Measurements from ENCODE around the gene AOPEP. TPM values are rescaled to one million over a fixed set of nuclear protein-coding genes. Genes with fewer than 3 reads are reported as not detected.

The AOPEP gene
- total RNA-seq, 1 donor from 2014 or later = 92.3 TPM

DNA sequence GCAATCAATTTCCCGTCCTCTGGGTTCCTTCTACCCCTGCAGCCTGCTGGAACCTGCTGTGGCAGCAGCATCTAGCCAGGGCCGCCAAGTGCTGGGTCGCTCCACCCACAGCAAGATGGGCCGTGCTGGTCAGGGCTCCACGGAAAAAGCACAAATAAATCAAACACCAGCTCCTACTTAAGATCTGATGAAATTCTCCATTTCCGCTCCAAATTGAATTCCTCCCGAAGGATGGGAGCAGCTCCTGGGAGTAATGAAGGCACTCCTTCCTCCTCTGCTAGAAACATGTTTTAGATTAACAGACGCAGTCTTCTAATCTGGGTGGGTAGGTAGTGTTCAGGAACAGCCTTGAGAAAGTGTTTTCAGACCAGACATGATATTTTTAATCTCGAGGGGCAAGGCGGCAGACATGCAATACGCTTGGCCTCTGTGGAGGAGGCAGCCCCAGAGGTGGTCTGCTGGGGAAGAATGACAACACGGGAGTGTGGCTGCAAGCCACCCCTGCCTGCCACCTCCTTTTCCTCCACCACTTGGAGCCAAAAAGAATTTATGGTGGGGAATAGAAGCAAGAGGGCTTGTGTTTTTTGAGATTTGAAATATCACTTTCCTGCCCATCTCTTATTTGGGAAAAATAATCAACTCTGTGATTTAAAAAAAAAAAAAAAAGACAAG, 194.1 kb downstream of the AOPEP start:
- H3K4me1 Mint-ChIP-seq (ENCODE audit: low read depth) = peaks cover 85% of the 10 kb centered on the region
- H3K9me3 Mint-ChIP-seq (ENCODE audit: low read depth) = no peaks in the 10 kb centered on the region
- no peak for DNase-seq (ENCODE audit: low spot score)
- peaks cover 5% of the 10 kb centered on the region for H3K36me3 Mint-ChIP-seq (ENCODE audit: low read depth)
- peak overlapping the region; percentile 98 for H3K27ac Mint-ChIP-seq (ENCODE audit: unreplicated experiment)
- H3K27me3 Mint-ChIP-seq (ENCODE audit: low read depth) = no peaks in the 10 kb centered on the region
- peak overlapping the region; percentile 66 for H3K4me3 Mint-ChIP-seq (ENCODE audit: unreplicated experiment)
- TF ChIP-seq, protein P1, sequence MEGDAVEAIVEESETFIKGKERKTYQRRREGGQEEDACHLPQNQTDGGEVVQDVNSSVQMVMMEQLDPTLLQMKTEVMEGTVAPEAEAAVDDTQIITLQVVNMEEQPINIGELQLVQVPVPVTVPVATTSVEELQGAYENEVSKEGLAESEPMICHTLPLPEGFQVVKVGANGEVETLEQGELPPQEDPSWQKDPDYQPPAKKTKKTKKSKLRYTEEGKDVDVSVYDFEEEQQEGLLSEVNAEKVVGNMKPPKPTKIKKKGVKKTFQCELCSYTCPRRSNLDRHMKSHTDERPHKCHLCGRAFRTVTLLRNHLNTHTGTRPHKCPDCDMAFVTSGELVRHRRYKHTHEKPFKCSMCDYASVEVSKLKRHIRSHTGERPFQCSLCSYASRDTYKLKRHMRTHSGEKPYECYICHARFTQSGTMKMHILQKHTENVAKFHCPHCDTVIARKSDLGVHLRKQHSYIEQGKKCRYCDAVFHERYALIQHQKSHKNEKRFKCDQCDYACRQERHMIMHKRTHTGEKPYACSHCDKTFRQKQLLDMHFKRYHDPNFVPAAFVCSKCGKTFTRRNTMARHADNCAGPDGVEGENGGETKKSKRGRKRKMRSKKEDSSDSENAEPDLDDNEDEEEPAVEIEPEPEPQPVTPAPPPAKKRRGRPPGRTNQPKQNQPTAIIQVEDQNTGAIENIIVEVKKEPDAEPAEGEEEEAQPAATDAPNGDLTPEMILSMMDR (IDR thresholded peaks at IDR 0.05) = no peak

DNA sequence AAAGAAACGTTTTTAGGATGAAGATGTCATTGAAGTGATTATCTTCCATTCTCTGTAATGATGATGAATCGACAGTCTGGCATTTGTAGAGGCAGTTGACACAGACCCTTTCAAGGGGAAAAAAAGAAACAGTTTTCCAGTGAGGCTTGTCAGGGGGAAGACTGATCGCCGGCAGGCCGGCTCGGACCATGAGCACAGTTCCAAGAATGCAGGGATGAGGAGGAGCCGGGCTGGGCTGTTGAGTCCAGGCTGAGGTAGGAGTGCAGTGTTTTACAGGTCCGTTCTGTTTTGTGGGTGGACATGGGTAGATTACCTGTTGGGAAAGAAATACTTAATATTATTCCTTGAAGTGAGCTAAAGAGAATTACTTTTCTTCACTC, 194.6 kb downstream of the AOPEP start:
- Mint-ChIP-seq H3K27me3 (ENCODE audit: low read depth) (no peaks in the 10 kb centered on the region), H3K4me3 (ENCODE audit: unreplicated experiment) (peak overlapping the region; percentile 66), H3K27ac (ENCODE audit: unreplicated experiment) (peak overlapping the region; percentile 98), H3K9me3 (ENCODE audit: low read depth) (no peaks in the 10 kb centered on the region), H3K36me3 (ENCODE audit: low read depth) (peaks cover 9% of the 10 kb centered on the region), H3K4me1 (ENCODE audit: low read depth) (peaks cover 86% of the 10 kb centered on the region)
- TF ChIP-seq, protein P1 (IDR thresholded peaks at IDR 0.05) = no peak
- DNase-seq (ENCODE audit: low spot score) = no peak

GRCh38 chr9:94921656-94922055, 195.2 kb downstream of the AOPEP start:
- no peak for DNase-seq (ENCODE audit: low spot score)
- Mint-ChIP-seq H3K27me3 (ENCODE audit: low read depth) (no peaks in the 10 kb centered on the region), H3K27ac (ENCODE audit: unreplicated experiment) (peak overlapping the region; percentile 98), H3K9me3 (ENCODE audit: low read depth) (no peaks in the 10 kb centered on the region), H3K4me3 (ENCODE audit: unreplicated experiment) (peak overlapping the region; percentile 66), H3K4me1 (ENCODE audit: low read depth) (peaks cover 86% of the 10 kb centered on the region), H3K36me3 (ENCODE audit: low read depth) (peaks cover 11% of the 10 kb centered on the region)
- TF ChIP-seq, protein P1 (IDR thresholded peaks at IDR 0.05) = no peak

DNA sequence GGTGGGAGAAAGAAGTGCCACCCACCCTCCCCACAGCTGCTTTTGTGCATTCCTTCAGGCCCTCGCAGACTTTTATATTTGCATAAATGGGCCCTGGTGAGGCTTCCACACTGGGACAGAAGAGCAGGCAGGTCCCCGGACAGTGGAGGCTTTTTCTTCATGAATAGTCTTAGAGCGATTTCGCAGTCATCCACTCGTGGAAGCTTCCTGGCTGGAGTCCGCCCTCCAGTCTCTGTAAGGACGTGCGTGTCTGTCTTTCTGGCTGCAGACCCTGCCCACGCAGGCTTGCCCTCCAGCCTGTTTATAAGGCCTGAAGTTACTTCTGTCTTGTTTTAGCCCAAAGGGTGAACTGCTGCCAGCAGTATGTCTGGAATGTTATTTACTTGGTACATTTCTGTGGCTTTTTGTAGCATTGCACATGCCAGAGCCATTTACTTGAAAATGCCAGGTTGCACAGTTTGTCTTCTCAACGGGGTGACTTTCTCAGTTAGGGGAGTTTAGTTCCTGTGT, 195.7 kb downstream of the AOPEP start:
- no peaks in the 10 kb centered on the region for H3K9me3 Mint-ChIP-seq (ENCODE audit: low read depth)
- H3K4me1 Mint-ChIP-seq (ENCODE audit: low read depth) = peaks cover 82% of the 10 kb centered on the region
- peak; percentile 95 for DNase-seq (ENCODE audit: low spot score)
- H3K27me3 Mint-ChIP-seq (ENCODE audit: low read depth) = no peaks in the 10 kb centered on the region
- peak overlapping the region; percentile 66 for H3K4me3 Mint-ChIP-seq (ENCODE audit: unreplicated experiment)
- peak overlapping the region; percentile 98 for H3K27ac Mint-ChIP-seq (ENCODE audit: unreplicated experiment)
- H3K36me3 Mint-ChIP-seq (ENCODE audit: low read depth) = peaks cover 11% of the 10 kb centered on the region
- TF ChIP-seq, protein P1 (IDR thresholded peaks at IDR 0.05) = no peak

GRCh38 chr9:94922691-94923107, 196.2 kb downstream of the AOPEP start:
- no peak for DNase-seq (ENCODE audit: low spot score)
- Mint-ChIP-seq H3K27ac (ENCODE audit: unreplicated experiment) (peak overlapping the region; percentile 98), H3K4me3 (ENCODE audit: unreplicated experiment) (peak overlapping the region; percentile 39), H3K9me3 (ENCODE audit: low read depth) (no peaks in the 10 kb centered on the region), H3K36me3 (ENCODE audit: low read depth) (peaks cover 16% of the 10 kb centered on the region), H3K27me3 (ENCODE audit: low read depth) (no peaks in the 10 kb centered on the region), H3K4me1 (ENCODE audit: low read depth) (peaks cover 82% of the 10 kb centered on the region)
- TF ChIP-seq, protein P1 (IDR thresholded peaks at IDR 0.05) = no peak
